Lower leg skin (tissue), 3 donors: Measurements from ENCODE around the gene PRRG4.

Source experiments
- POLR2A ChIP-seq, 2 donors: fragments of 450-650 bp; IDR thresholded peaks; one replicate each; pipeline ENCODE4 v1.6.1; 2016 to 2017; ENCODE audit warnings: antibody characterized with exemption in 2 of 2, mild to moderate bottlenecking in 1 of 2, moderate library complexity in 1 of 2
- TF ChIP-seq, protein P1 (sequence below), 3 donors: fragments of 450-650 bp; IDR thresholded peaks; one replicate each; pipeline ENCODE4 v1.5.1; 2016; ENCODE audit warnings: antibody characterized with exemption in 3 of 3, mild to moderate bottlenecking in 3 of 3, moderate library complexity in 2 of 3

DNA sequence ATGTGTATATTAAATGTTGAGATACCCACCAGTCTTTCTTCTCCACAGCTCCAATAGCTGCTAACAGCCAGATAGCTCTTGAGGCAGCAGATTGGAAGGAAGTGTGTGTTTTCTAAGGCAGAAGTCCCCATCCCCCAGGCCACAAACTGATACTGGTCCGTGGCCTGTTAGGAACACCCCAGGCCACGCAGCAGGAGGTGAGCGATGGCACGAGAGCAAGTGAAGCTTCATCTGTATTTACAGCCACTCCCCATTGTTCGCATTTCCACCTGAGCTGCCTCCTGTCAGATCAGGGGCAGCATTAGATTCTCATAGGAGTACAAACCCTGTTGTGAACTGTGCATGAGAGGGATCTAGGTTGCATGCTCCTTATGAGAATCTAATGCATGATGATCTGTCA, 48.0 kb upstream of the PRRG4 start:
- TF ChIP-seq, protein P1, sequence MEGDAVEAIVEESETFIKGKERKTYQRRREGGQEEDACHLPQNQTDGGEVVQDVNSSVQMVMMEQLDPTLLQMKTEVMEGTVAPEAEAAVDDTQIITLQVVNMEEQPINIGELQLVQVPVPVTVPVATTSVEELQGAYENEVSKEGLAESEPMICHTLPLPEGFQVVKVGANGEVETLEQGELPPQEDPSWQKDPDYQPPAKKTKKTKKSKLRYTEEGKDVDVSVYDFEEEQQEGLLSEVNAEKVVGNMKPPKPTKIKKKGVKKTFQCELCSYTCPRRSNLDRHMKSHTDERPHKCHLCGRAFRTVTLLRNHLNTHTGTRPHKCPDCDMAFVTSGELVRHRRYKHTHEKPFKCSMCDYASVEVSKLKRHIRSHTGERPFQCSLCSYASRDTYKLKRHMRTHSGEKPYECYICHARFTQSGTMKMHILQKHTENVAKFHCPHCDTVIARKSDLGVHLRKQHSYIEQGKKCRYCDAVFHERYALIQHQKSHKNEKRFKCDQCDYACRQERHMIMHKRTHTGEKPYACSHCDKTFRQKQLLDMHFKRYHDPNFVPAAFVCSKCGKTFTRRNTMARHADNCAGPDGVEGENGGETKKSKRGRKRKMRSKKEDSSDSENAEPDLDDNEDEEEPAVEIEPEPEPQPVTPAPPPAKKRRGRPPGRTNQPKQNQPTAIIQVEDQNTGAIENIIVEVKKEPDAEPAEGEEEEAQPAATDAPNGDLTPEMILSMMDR (IDR thresholded peaks at IDR 0.05), result no peak
- no peak for TF ChIP-seq POLR2A (IDR thresholded peaks at IDR 0.05)
